Esophagus muscularis mucosa (tissue), 4 donors: Measurements from ENCODE around the gene GIPC2. TPM values are rescaled to one million over a fixed set of nuclear protein-coding genes. Genes with fewer than 3 reads are reported as not detected.

Experiments used
- DNase-seq: peaks from one replicate; pipeline ENCODE4 v3.0.0-alpha.2; 2017; ENCODE audit errors: extremely low spot score
- H3K27ac ChIP-seq, 4 donors: fragments of 200-600 bp; sonication (generic); replicated peaks in 1 of 4; 1 replicate in 3 of 4; 2 replicates in 1 of 4; pipeline ENCODE4 v1.5.1; 2016 to 2019; ENCODE audit warnings: mild to moderate bottlenecking in 1 of 4
- H3K27me3 ChIP-seq, 4 donors: fragments of 200-600 bp; sonication (generic); one replicate each; pipeline versions ENCODE4 v1.5.1 to v1.6.0; 2016 to 2019
- H3K36me3 ChIP-seq, 4 donors: fragments of 200-600 bp; sonication (generic); one replicate each; pipeline ENCODE4 v1.5.1; 2016 to 2019
- H3K4me1 ChIP-seq, 4 donors: fragments of 200-600 bp; sonication (generic); one replicate each; pipeline ENCODE4 v1.5.1; 2016 to 2019
- H3K4me3 ChIP-seq, 4 donors: fragments of 200-600 bp; sonication (generic); 1 replicate in 2 of 4; 2 replicates in 2 of 4; pipeline ENCODE4 v1.5.1; 2016 to 2019; ENCODE audit warnings: mild to moderate bottlenecking in 4 of 4, moderate library complexity in 1 of 4
- H3K9me3 ChIP-seq, 4 donors: fragments of 200-600 bp; sonication (generic); 1 replicate in 3 of 4; 2 replicates in 1 of 4; pipeline ENCODE4 v1.5.1; 2016 to 2019
- CTCF ChIP-seq, 3 experiments: fragments of 200-600 bp in 2 of 3; fragments of 450-650 bp in 1 of 3; sonication (generic) in 2 of 3; IDR thresholded peaks; one replicate each; pipeline ENCODE4 v1.5.1; 2017 to 2019; ENCODE audit warnings: antibody characterized with exemption in 3 of 3, mild to moderate bottlenecking in 2 of 3, moderate library complexity in 1 of 3
- EP300 ChIP-seq: sonication (generic); formaldehyde crosslinking; IDR thresholded peaks from one replicate; pipeline ENCODE4 v1.6.1; 2017; ENCODE audit warnings: antibody characterized with exemption
- POLR2A ChIP-seq: fragments of 450-650 bp; IDR thresholded peaks from one replicate; pipeline ENCODE4 v1.6.1; 2017; ENCODE audit warnings: antibody characterized with exemption, moderate library complexity, mild to moderate bottlenecking, low read depth
- POLR2AphosphoS5 ChIP-seq, 2 donors: sonication (generic); formaldehyde crosslinking; IDR thresholded peaks; one replicate each; pipeline ENCODE4 v1.6.1; 2017; ENCODE audit warnings: antibody characterized with exemption in 2 of 2
- WGBS: methylation state at CpG from one replicate; pipeline ENCODE4 v1.1.5; 2018; 5-methylcytosine and 5-hydroxymethylcytosine counted together
- intact Hi-C: fragments of 100-400 bp; cut with DNase I; formaldehyde crosslinking; loops from one replicate; pipeline ENCODE4 v1.15.1; 2023
- total RNA-seq, 4 donors: library from RNA; depleted of rRNA; stranded (reverse); fragments of >200 nt; gene quantifications; one replicate each; pipeline versions ENCODE4 v1.1.0 to v1.2.1, GENCODE V29; 2016

Gene GIPC2
- total RNA-seq, 4 donors from 2014 or later, result 4.5 to 8.7 (median 6.8) TPM

GRCh38 chr1:78044796-78045562, 787 bp upstream of the GIPC2 start:
- Histone ChIP-seq H3K27ac (peak overlapping the region; percentile 79 to 88 (median 86)), H3K27me3 (no peaks in the 10 kb centered on the region), H3K4me1 (peaks cover 6 to 65% (median 54%) of the 10 kb centered on the region in 4 donors), H3K36me3 (no peaks in the 10 kb centered on the region), H3K4me3 (peak overlapping the region; percentile 72 to 79 (median 76)), H3K9me3 (no peaks in the 10 kb centered on the region)
- DNase-seq, result no peak
- 71% methylated on average over 14 of the region's 14 CpGs for WGBS
- intact Hi-C loops, result loop anchor here (5.0 kb wide), 1 partner anchor 38 kb away; no protein-coding TSS in a partner anchor
- TF ChIP-seq POLR2A (no peak), EP300 (no peak), CTCF (IDR thresholded peaks at IDR 0.05) (no peak), POLR2AphosphoS5 (IDR thresholded peaks at IDR 0.05) (no peak)

- Histone ChIP-seq H3K4me1 (peaks cover 6 to 65% (median 54%) of the 10 kb centered on the region in 4 donors), H3K27me3 (no peaks in the 10 kb centered on the region), H3K36me3 (no peaks in the 10 kb centered on the region), H3K4me3 (peak overlapping the region; percentile 72 to 79 (median 76)), H3K9me3 (no peaks in the 10 kb centered on the region), H3K27ac (peak overlapping the region; percentile 79 to 88 (median 86))
- WGBS, result 59% methylated on average over 15 of the region's 19 CpGs
- DNase-seq, result no peak
- intact Hi-C loops, result loop anchor here (5.0 kb wide), 1 partner anchor 38 kb away; no protein-coding TSS in a partner anchor
- no peak for TF ChIP-seq POLR2AphosphoS5 (IDR thresholded peaks at IDR 0.05)
- no peak for TF ChIP-seq POLR2A
- TF ChIP-seq CTCF (IDR thresholded peaks at IDR 0.05), result no peak
- TF ChIP-seq EP300, result no peak
These were observed 222 bp upstream of the GIPC2 start for GRCh38 chr1:78045563-78045925.

GRCh38 chr1:78047106-78047505, 1.3 kb downstream of the GIPC2 start:
- TF ChIP-seq EP300 (no peak), CTCF (IDR thresholded peaks at IDR 0.05) (peak in 2 of 3 experiments; percentile 19 to 21), POLR2A (no peak), POLR2AphosphoS5 (IDR thresholded peaks at IDR 0.05) (peak; percentile 12 to 17)
- peak overlapping the region; percentile 79 to 88 (median 86) for H3K27ac ChIP-seq
- no peaks in the 10 kb centered on the region for H3K27me3 ChIP-seq
- H3K9me3 ChIP-seq, result no peaks in the 10 kb centered on the region
- peak overlapping the region; percentile 72 to 79 (median 76) for H3K4me3 ChIP-seq
- H3K36me3 ChIP-seq, result no peaks in the 10 kb centered on the region
- intact Hi-C loops, result loop anchor here (2.0 to 5.0 kb wide), 2 partner anchors 40 to 68 kb away; partner anchors contain the start of gene FUBP1
- no peak for DNase-seq
- H3K4me1 ChIP-seq, result peaks cover 10 to 65% (median 54%) of the 10 kb centered on the region in 4 donors
- WGBS, result 56% methylated on average over 5 of the region's 5 CpGs

GRCh38 chr1:78047631-78048030, 1.9 kb downstream of the GIPC2 start:
- DNase-seq, result no peak
- intact Hi-C loops, result loop anchor here (2.0 to 5.0 kb wide), 2 partner anchors 40 to 69 kb away; partner anchors contain the start of gene FUBP1
- H3K4me3 ChIP-seq, result peak overlapping the region; percentile 3 to 79 (median 76)
- WGBS, result 59% methylated on average over 3 of the region's 3 CpGs
- H3K9me3 ChIP-seq, result no peaks in the 10 kb centered on the region
- H3K27ac ChIP-seq, result peak overlapping the region; percentile 79 to 88 (median 86)
- H3K36me3 ChIP-seq, result no peaks in the 10 kb centered on the region
- TF ChIP-seq EP300, result no peak
- no peak for TF ChIP-seq POLR2A
- TF ChIP-seq CTCF (IDR thresholded peaks at IDR 0.05), result no peak
- TF ChIP-seq POLR2AphosphoS5 (IDR thresholded peaks at IDR 0.05), result no peak
- no peaks in the 10 kb centered on the region for H3K27me3 ChIP-seq
- peaks cover 12 to 65% (median 55%) of the 10 kb centered on the region in 4 donors for H3K4me1 ChIP-seq
